ENCODE measurements around the gene CLSTN1. TPM values are rescaled to one million over a fixed set of nuclear protein-coding genes. Genes with fewer than 3 reads are reported as not detected.
A peak's percentile ranks its signal among the peaks of the same experiment; 100 is the strongest.
"Not testable (repeated sequence)": the region's sequence is repeated elsewhere in the genome, so short reads cannot be mapped to it uniquely, and the experiment has no call there.

CLSTN1 gene
- total RNA-seq, 1 experiment from 2014 or later = 100 TPM

GRCh38 chr1:9749361-9749760 is 74.4 kb downstream of the CLSTN1 start:
- H3K36me3 Mint-ChIP-seq (ENCODE audit: insufficient read depth in 1 of 3, low read depth in 3 of 3) = peaks cover 30 to 72% (median 68%) of the 10 kb centered on the region in 3 experiments; a peak in 6 of 7 replicates

GRCh38 chr1:9748391-9748790 is 75.4 kb downstream of the CLSTN1 start:
- not testable (repeated sequence) for H4K8ac ChIP-seq (replicated peaks; ENCODE audit: insufficient read length, low read depth, low read length); H4K91ac ChIP-seq (ENCODE audit: insufficient read length, low read depth, low read length); H3K18ac ChIP-seq (ENCODE audit: insufficient read length, low read depth, low read length); H2BK20ac ChIP-seq (ENCODE audit: low read depth, low read length, poor library complexity, severe bottlenecking); H3K4ac ChIP-seq (ENCODE audit: low read depth, low read length); H2BK5ac ChIP-seq (ENCODE audit: insufficient read length, low read length); H3K27me3 ChIP-seq (ENCODE audit: insufficient read depth, low read length); H3K27ac ChIP-seq (ENCODE audit: insufficient read length, low read depth, low read length); H2BK12ac ChIP-seq (ENCODE audit: insufficient read length, low read depth, low read length); H3K4me1 Mint-ChIP-seq; H3K27me3 Mint-ChIP-seq (ENCODE audit: low read depth); H2BK120ac ChIP-seq (ENCODE audit: low read depth, low read length, poor library complexity, severe bottlenecking); H3K4me2 ChIP-seq (ENCODE audit: insufficient read depth, insufficient read length, low read length); H3K4me3 Mint-ChIP-seq; H4K20me1 ChIP-seq (ENCODE audit: control insufficient read depth, insufficient read depth, insufficient read length); H4K5ac ChIP-seq (ENCODE audit: insufficient read length, low read depth, low read length); H2AFZ ChIP-seq (ENCODE audit: low read length); DNase-seq; H3K14ac ChIP-seq (ENCODE audit: insufficient read depth, low read length); H3K56ac ChIP-seq (ENCODE audit: insufficient read length, low read depth, low read length); H3K4me1 ChIP-seq (ENCODE audit: insufficient read depth, low read length); H3K79me1 ChIP-seq (ENCODE audit: insufficient read depth, low read depth, low read length, poor library complexity, severe bottlenecking); H3K9me3 Mint-ChIP-seq; H3T11ph ChIP-seq (ENCODE audit: low read length); H2BK15ac ChIP-seq (ENCODE audit: low read depth, low read length); H2AK5ac ChIP-seq (ENCODE audit: insufficient read length, low read length); H3K23me2 ChIP-seq (ENCODE audit: insufficient read length, low read depth, low read length, poor library complexity, severe bottlenecking); H3K23ac ChIP-seq (ENCODE audit: insufficient read length, low read depth, low read length); H3K9ac ChIP-seq (ENCODE audit: extremely low read depth, insufficient read length, low read length); H3K9me3 ChIP-seq (ENCODE audit: control insufficient read depth, low read depth, low read length); H3K79me2 ChIP-seq (ENCODE audit: insufficient read depth, low read length)
- WGBS (ENCODE audit: extremely low coverage, insufficient read length, low lambda C conversion rate) = no CpG with 5 or more reads among the region's 9 CpGs
- H3K27ac Mint-ChIP-seq = 0 out of 7 replicates have a peak overlapping the region, but pooled peaks of 1 of the 3 experiments have one; percentile 5
- peaks cover 32 to 74% (median 72%) of the 10 kb centered on the region in 3 experiments; a peak in 6 of 7 replicates for H3K36me3 Mint-ChIP-seq (ENCODE audit: insufficient read depth in 1 of 3, low read depth in 3 of 3)

More at GRCh38 chr1:9749361-9749760, 74.4 kb downstream of the CLSTN1 start:
- no peak overlapping the region for H4K5ac ChIP-seq (ENCODE audit: insufficient read length, low read depth, low read length)
- H3T11ph ChIP-seq (ENCODE audit: low read length) = no peak overlapping the region
- no peak overlapping the region for H3K14ac ChIP-seq (ENCODE audit: insufficient read depth, low read length)
- no peak overlapping the region for H2BK120ac ChIP-seq (ENCODE audit: low read depth, low read length, poor library complexity, severe bottlenecking)
- no peak overlapping the region for H3K56ac ChIP-seq (ENCODE audit: insufficient read length, low read depth, low read length)
- H3K79me2 ChIP-seq (ENCODE audit: insufficient read depth, low read length) = no peaks in the 10 kb centered on the region
- no peaks in the 10 kb centered on the region for H3K9me3 ChIP-seq (ENCODE audit: control insufficient read depth, low read depth, low read length)
- no peak overlapping the region for H2AFZ ChIP-seq (ENCODE audit: low read length)
- no peak overlapping the region for H3K4me2 ChIP-seq (ENCODE audit: insufficient read depth, insufficient read length, low read length)
- no peak for DNase-seq
- H2BK5ac ChIP-seq (ENCODE audit: insufficient read length, low read length) = no peak overlapping the region
- H4K20me1 ChIP-seq (ENCODE audit: control insufficient read depth, insufficient read depth, insufficient read length) = no peaks in the 10 kb centered on the region
- no peak overlapping the region for H3K4me3 Mint-ChIP-seq
- H3K23ac ChIP-seq (ENCODE audit: insufficient read length, low read depth, low read length) = no peak overlapping the region
- no peak overlapping the region for H3K9ac ChIP-seq (ENCODE audit: extremely low read depth, insufficient read length, low read length)
- H4K8ac ChIP-seq (replicated peaks; ENCODE audit: insufficient read length, low read depth, low read length) = no peak overlapping the region
- H3K4me1 ChIP-seq (ENCODE audit: insufficient read depth, low read length) = no peaks in the 10 kb centered on the region
- H2BK20ac ChIP-seq (ENCODE audit: low read depth, low read length, poor library complexity, severe bottlenecking) = no peak overlapping the region
- peaks cover 2 to 6% of the 10 kb centered on the region in 2 experiments for H3K4me1 Mint-ChIP-seq
- no peaks in the 10 kb centered on the region; the same call in 1 of the 2 replicates for H3K27me3 Mint-ChIP-seq (ENCODE audit: low read depth)
- no peaks in the 10 kb centered on the region for H3K79me1 ChIP-seq (ENCODE audit: insufficient read depth, low read depth, low read length, poor library complexity, severe bottlenecking)
- H3K4ac ChIP-seq (ENCODE audit: low read depth, low read length) = no peak overlapping the region
- H3K9me3 Mint-ChIP-seq = no peaks in the 10 kb centered on the region
- TF ChIP-seq, protein P1, sequence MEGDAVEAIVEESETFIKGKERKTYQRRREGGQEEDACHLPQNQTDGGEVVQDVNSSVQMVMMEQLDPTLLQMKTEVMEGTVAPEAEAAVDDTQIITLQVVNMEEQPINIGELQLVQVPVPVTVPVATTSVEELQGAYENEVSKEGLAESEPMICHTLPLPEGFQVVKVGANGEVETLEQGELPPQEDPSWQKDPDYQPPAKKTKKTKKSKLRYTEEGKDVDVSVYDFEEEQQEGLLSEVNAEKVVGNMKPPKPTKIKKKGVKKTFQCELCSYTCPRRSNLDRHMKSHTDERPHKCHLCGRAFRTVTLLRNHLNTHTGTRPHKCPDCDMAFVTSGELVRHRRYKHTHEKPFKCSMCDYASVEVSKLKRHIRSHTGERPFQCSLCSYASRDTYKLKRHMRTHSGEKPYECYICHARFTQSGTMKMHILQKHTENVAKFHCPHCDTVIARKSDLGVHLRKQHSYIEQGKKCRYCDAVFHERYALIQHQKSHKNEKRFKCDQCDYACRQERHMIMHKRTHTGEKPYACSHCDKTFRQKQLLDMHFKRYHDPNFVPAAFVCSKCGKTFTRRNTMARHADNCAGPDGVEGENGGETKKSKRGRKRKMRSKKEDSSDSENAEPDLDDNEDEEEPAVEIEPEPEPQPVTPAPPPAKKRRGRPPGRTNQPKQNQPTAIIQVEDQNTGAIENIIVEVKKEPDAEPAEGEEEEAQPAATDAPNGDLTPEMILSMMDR (conservative IDR thresholded peaks at IDR 0.05) = no peak
- WGBS (ENCODE audit: extremely low coverage, insufficient read length, low lambda C conversion rate) = no CpG with 5 or more reads among the region's 14 CpGs
- no peak overlapping the region for H4K91ac ChIP-seq (ENCODE audit: insufficient read length, low read depth, low read length)
- peak overlapping the region in 2 of 3 experiments; percentile 51 to 85; a peak in 4 of 7 replicates for H3K27ac Mint-ChIP-seq
- H2BK12ac ChIP-seq (ENCODE audit: insufficient read length, low read depth, low read length) = no peak overlapping the region
- H3K27ac ChIP-seq (ENCODE audit: insufficient read length, low read depth, low read length) = no peak overlapping the region
- no peaks in the 10 kb centered on the region for H3K23me2 ChIP-seq (ENCODE audit: insufficient read length, low read depth, low read length, poor library complexity, severe bottlenecking)
- no peak overlapping the region for H2AK5ac ChIP-seq (ENCODE audit: insufficient read length, low read length)
- H3K27me3 ChIP-seq (ENCODE audit: insufficient read depth, low read length) = no peaks in the 10 kb centered on the region
- H2BK15ac ChIP-seq (ENCODE audit: low read depth, low read length) = no peak overlapping the region
- H3K18ac ChIP-seq (ENCODE audit: insufficient read length, low read depth, low read length) = no peak overlapping the region
